Activated T-cell treated with anti-CD3 and anti-CD28 coated beads, Interleukin-2, amount 50 U/mL, for 72 hours (primary cell): ENCODE data around the gene CXADR. TPM values are rescaled to one million over a fixed set of nuclear protein-coding genes. Genes with fewer than 3 reads are reported as not detected.
"Not testable (repeated sequence)": the region's sequence is repeated elsewhere in the genome, so short reads cannot be mapped to it uniquely, and the experiment has no call there.

Source experiments
- ATAC-seq, 2 donors: fragments of 150-1000 bp; cut with Tn5 transposase; replicated peaks in 1 of 2; 2 replicates each; pipeline ENCODE4 v1.10.0; 2021; ENCODE audit warnings: moderate library complexity in 2 of 2, mild to moderate bottlenecking in 1 of 2
- DNase-seq, 2 donors: peaks; one replicate each; pipeline ENCODE4 v3.0.0; 2021 to 2022; ENCODE audit warnings: mixed read lengths in 1 of 2
- H3K27ac Mint-ChIP-seq: one replicate; pipeline ENCODE4 v1.8.0; 2022; ENCODE audit warnings: mild to moderate bottlenecking, moderate library complexity, mixed read lengths
- H3K27me3 Mint-ChIP-seq: one replicate; pipeline ENCODE4 v1.8.0; 2022; ENCODE audit warnings: low read depth, mixed read lengths
- H3K36me3 Mint-ChIP-seq, 2 donors: one replicate each; pipeline ENCODE4 v1.8.0; 2022; ENCODE audit warnings: mixed read lengths in 2 of 2, mild to moderate bottlenecking in 1 of 2; ENCODE audit not compliant: insufficient read depth in 2 of 2
- H3K4me1 Mint-ChIP-seq: one replicate; pipeline ENCODE4 v1.8.0; 2022; ENCODE audit warnings: low read depth, mixed read lengths
- H3K4me3 Mint-ChIP-seq, 2 donors: one replicate each; pipeline ENCODE4 v1.8.0; 2022; ENCODE audit warnings: mild to moderate bottlenecking in 2 of 2, mixed read lengths in 2 of 2, moderate library complexity in 2 of 2
- H3K9me3 Mint-ChIP-seq, 2 donors: one replicate each; pipeline ENCODE4 v1.8.0; 2022; ENCODE audit warnings: mixed read lengths in 2 of 2
- total RNA-seq, 2 donors: library from RNA; stranded (reverse); gene quantifications; one replicate each; pipeline ENCODE4 v1.2.3, GENCODE V29; 2022

CXADR gene
- total RNA-seq, 2 donors from 2014 or later, result 0.23 to 0.48 TPM

- H3K4me3 Mint-ChIP-seq, H3K36me3 Mint-ChIP-seq, H3K9me3 Mint-ChIP-seq, H3K27ac Mint-ChIP-seq: not testable (repeated sequence)
- Mint-ChIP-seq H3K27me3 (peaks cover 32% of the 10 kb centered on the region), H3K4me1 (peaks cover 35% of the 10 kb centered on the region)
- ATAC-seq (peak; percentile 78), DNase-seq (peak in 1 of 2 donors; percentile 11)
Observed at GRCh38 chr21:17489565-17489964, 23.3 kb upstream of the CXADR start.

- peaks cover 53% of the 10 kb centered on the region for H3K27me3 Mint-ChIP-seq
- peaks cover 35% of the 10 kb centered on the region for H3K4me1 Mint-ChIP-seq
- H3K9me3 Mint-ChIP-seq, result no peaks in the 10 kb centered on the region
- H3K27ac Mint-ChIP-seq, result peak overlapping the region; percentile 25
- peak; percentile 57 to 65 for ATAC-seq
- peak overlapping the region; percentile 1 to 10 for H3K4me3 Mint-ChIP-seq
- peak; percentile 44 to 46 for DNase-seq
- peaks cover 0 to 1% of the 10 kb centered on the region in 2 donors for H3K36me3 Mint-ChIP-seq
Observed at GRCh38 chr21:17491716-17492414, 21.0 kb upstream of the CXADR start.

DNA sequence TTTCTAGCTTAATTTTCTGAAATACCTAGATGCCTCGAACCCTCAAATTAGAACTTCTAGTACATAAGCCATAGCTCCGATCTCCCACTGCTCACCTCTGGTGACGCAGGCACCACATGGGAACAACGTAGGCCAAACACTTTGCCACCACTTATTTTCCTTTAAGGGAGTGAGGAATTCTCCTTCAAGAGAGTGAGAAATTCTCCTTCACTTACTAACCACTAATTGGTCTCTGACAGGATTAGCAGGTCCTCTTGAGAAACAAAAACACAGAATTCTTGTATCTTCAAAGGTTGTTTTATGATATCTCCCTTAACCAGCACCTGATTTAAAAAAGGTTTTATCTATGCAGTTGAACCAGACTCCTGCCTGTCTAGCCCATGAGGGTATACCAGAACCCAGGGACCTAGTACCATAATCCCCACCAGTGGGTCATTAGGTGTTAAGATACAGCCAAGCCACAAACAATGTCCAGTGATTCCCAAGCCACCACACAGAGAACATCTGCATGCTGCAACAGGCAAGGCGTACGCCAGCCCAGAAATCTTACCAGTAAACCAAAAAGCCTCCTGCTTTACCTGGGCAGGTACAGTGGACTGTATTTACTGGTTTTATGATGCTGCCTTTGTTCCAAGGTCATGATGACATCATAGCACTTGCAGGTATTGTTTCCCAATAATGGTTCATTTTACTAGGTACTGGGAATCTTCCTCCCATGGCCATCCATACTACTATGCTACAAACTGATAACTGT lies 20.3 kb upstream of the CXADR start:
- Mint-ChIP-seq H3K27me3 (peaks cover 54% of the 10 kb centered on the region), H3K36me3 (peaks cover 0 to 1% of the 10 kb centered on the region in 2 donors), H3K4me3 (peak overlapping the region in 1 of 2 donors; percentile 14), H3K4me1 (peaks cover 35% of the 10 kb centered on the region), H3K9me3 (no peaks in the 10 kb centered on the region), H3K27ac (peak overlapping the region; percentile 25)
- ATAC-seq (no peak), DNase-seq (no peak)

DNA sequence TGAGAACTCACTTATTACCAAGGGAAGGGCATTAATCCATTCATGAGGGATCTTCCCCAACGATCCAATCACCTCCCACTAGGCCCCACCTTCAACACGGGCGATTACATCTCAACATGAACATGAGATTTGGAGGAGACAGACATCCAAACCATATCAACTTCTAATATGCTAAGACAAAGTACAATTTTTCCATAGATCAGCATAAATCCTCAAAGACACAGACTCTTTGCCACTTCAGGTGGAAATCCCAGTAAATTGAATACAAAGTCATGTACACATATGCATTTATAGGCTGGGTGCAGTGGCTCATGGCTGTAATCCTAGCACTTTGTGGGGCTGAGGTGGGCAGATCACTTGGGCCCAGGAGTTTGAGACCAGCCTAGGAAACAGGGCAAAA lies 18.8 kb upstream of the CXADR start:
- Mint-ChIP-seq H3K36me3 (peaks cover 0 to 1% of the 10 kb centered on the region in 2 donors), H3K4me3 (no peak overlapping the region), H3K9me3 (no peaks in the 10 kb centered on the region), H3K4me1 (peaks cover 24% of the 10 kb centered on the region), H3K27me3 (peaks cover 47% of the 10 kb centered on the region), H3K27ac (no peak overlapping the region)
- no peak for ATAC-seq
- no peak for DNase-seq

DNA sequence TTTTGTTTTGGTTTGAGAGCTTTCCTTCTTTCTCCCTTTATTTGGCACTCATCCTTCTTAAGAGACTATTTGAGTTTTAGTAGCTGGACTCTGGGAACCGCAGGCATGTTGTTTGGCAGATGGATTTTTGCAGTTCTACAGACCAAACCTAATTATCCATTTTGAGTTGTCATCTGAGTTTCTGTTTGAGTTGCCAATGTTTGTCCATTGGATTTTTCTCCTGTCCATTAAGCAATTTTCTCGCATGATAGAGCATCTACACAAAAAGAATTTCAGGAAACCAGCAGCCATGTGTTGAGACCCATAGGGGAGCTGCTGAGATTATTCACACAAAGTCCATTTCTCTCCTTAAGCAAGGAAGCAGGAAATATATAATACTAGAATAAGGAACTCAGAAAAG lies 17.2 kb upstream of the CXADR start:
- Mint-ChIP-seq H3K4me3 (no peak overlapping the region), H3K27ac (no peak overlapping the region), H3K27me3 (peaks cover 51% of the 10 kb centered on the region), H3K4me1 (peaks cover 12% of the 10 kb centered on the region), H3K9me3 (no peaks in the 10 kb centered on the region), H3K36me3 (peaks cover 0 to 1% of the 10 kb centered on the region in 2 donors)
- no peak for DNase-seq
- no peak for ATAC-seq

GRCh38 chr21:17497316-17497715 lies 15.5 kb upstream of the CXADR start:
- peaks cover 3% of the 10 kb centered on the region for H3K4me1 Mint-ChIP-seq
- ATAC-seq (no peak), DNase-seq (no peak)
- peaks cover 52% of the 10 kb centered on the region for H3K27me3 Mint-ChIP-seq
- no peak overlapping the region for H3K4me3 Mint-ChIP-seq
- no peak overlapping the region for H3K27ac Mint-ChIP-seq
- H3K36me3 Mint-ChIP-seq, result no peaks in the 10 kb centered on the region
- no peaks in the 10 kb centered on the region for H3K9me3 Mint-ChIP-seq

DNA sequence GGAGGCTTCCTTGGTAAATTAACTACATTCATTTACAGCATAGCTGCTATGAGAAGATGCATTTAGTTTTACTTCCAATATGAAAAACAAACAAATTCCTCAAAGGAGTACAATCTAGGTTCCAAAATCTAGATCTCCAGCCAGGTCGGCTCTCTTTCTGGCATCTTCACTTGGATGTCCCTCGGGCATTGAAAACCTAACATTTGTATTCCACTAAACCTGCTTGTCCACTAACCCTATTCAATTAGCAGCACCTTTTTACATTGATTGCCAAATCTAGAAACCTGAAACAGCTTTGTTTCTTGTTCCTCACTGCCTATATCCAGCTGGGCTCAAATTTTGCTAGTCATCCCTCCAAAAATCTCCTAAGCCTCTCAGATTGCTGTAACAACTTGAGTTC lies 14.3 kb upstream of the CXADR start:
- H3K27ac Mint-ChIP-seq, result no peak overlapping the region
- no peak for DNase-seq
- H3K4me3 Mint-ChIP-seq, result no peak overlapping the region
- H3K9me3 Mint-ChIP-seq, result no peaks in the 10 kb centered on the region
- H3K27me3 Mint-ChIP-seq, result peaks cover 50% of the 10 kb centered on the region
- ATAC-seq, result no peak
- H3K36me3 Mint-ChIP-seq, result no peaks in the 10 kb centered on the region
- H3K4me1 Mint-ChIP-seq, result no peaks in the 10 kb centered on the region

- H3K36me3 Mint-ChIP-seq, result peaks cover 0 to 1% of the 10 kb centered on the region in 2 donors
- H3K27me3 Mint-ChIP-seq, result peaks cover 22% of the 10 kb centered on the region
- no peak for ATAC-seq
- H3K9me3 Mint-ChIP-seq, result no peaks in the 10 kb centered on the region
- no peak overlapping the region for H3K4me3 Mint-ChIP-seq
- no peaks in the 10 kb centered on the region for H3K4me1 Mint-ChIP-seq
- H3K27ac Mint-ChIP-seq, result no peak overlapping the region
- DNase-seq, result no peak
Observed at GRCh38 chr21:17501107-17502006, 11.5 kb upstream of the CXADR start.

GRCh38 chr21:17502985-17503384 lies 9.9 kb upstream of the CXADR start:
- H3K4me3 Mint-ChIP-seq, H3K9me3 Mint-ChIP-seq, H3K4me1 Mint-ChIP-seq, H3K36me3 Mint-ChIP-seq, ATAC-seq, H3K27ac Mint-ChIP-seq, DNase-seq: not testable (repeated sequence)
- H3K27me3 Mint-ChIP-seq, result peaks cover 12% of the 10 kb centered on the region

DNA sequence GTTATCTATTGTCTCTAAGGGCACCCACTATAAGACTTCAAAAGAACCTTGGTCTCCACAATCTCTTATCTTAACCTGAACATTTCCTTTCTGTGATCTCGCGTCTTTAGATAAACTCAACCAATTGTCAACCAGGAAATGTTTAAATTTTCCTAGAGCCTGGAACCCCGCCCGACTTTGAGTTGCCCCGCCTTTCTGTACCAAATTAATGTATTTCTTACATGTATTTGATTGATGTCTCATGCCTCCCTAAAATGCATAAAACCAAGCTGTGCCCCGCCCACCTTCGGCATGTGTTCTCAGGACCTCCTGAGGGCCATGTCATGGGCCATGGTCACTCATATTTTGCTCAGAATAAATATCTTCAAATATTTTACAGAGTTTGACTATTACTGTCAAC lies 5.9 kb upstream of the CXADR start:
- no peak overlapping the region for H3K4me3 Mint-ChIP-seq
- ATAC-seq, result no peak
- peaks cover 0 to 1% of the 10 kb centered on the region in 2 donors for H3K36me3 Mint-ChIP-seq
- DNase-seq, result no peak
- no peak overlapping the region for H3K27ac Mint-ChIP-seq
- no peaks in the 10 kb centered on the region for H3K9me3 Mint-ChIP-seq
- H3K27me3 Mint-ChIP-seq, result peaks cover 25% of the 10 kb centered on the region
- H3K4me1 Mint-ChIP-seq, result peaks cover 5% of the 10 kb centered on the region

GRCh38 chr21:17507591-17507990 lies 5.3 kb upstream of the CXADR start:
- Mint-ChIP-seq H3K4me1 (peaks cover 9% of the 10 kb centered on the region), H3K4me3 (no peak overlapping the region)
- DNase-seq, result no peak

GRCh38 chr21:17513214-17514123 lies 626 bp downstream of the CXADR start:
- Mint-ChIP-seq H3K36me3 (no peaks in the 10 kb centered on the region), H3K4me1 (peaks cover 25% of the 10 kb centered on the region), H3K9me3 (no peaks in the 10 kb centered on the region), H3K27ac (no peak overlapping the region), H3K27me3 (peaks cover 47% of the 10 kb centered on the region), H3K4me3 (peak overlapping the region; percentile 84 to 90)
- peak; percentile 31 to 33 for DNase-seq
- ATAC-seq, result peak; percentile 46 to 62

More at GRCh38 chr21:17507591-17507990, 5.3 kb upstream of the CXADR start:
- H3K27me3 Mint-ChIP-seq, result peaks cover 29% of the 10 kb centered on the region
- no peak for ATAC-seq
- H3K9me3 Mint-ChIP-seq, result no peaks in the 10 kb centered on the region
- H3K27ac Mint-ChIP-seq, result no peak overlapping the region
- H3K36me3 Mint-ChIP-seq, result peaks cover 0 to 1% of the 10 kb centered on the region in 2 donors
